HCEC 1CT (cell line): ENCODE data around the gene CDC42BPB.
"Not testable (repeated sequence)": the region's sequence is repeated elsewhere in the genome, so short reads cannot be mapped to it uniquely, and the experiment has no call there.

Experiments used
- DNase-seq: peaks from one replicate; pipeline ENCODE4 v3.0.0-alpha.2; 2017

CDC42BPB gene

DNA sequence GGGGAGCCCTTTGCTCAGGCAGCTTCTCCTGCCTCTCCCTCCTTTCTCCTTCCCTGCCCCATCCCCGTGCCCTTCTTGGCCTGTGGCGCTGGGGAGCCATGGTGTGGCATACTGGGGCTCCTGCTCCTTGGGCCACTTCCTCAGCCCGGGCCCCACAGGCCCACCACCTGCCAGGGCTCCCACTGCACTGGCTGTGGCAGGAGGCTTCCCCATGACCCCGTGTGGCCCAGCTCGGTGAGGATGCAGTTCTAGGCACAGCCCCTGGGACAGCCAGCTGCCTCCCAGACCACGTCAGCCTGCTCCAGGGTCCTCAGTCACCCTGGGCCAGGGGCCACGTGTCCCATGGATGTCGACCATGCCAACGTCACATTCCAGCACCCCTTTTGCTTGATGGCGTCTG is 147.9 kb downstream of the CDC42BPB start:
- no peak for DNase-seq

DNA sequence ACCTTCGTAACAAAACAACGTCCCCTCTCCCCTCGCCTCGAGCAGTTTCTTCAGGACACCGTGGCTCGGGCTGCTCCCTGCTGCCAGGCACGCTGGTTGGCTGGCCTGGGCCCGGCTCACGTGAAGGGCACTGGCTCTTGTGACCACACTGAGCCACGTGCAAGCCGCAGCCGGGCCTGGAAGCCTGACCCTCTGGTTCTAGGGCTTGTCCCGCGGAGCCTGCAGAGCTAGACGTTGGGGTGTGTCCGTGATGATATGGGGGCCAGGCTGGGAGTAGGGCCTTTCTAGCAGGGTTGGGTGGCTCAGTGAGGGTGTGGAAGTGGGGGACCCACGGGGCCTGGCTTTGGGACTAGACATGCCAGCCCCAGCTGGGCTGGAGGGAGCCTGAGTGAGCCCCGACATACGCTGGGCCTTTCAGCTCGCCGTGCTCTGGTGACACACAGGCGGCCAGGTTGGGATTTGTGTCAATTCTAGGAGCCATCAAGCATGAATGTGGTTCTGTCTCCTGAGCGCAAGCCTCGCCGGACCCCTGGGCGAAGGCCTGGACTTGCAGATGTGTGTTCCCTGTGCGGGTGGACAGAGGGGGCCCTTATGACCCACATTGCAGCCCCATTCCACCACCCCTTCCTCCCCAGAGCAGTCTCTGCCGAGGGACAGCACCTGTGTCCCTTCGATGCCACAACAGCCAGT is 148.4 kb downstream of the CDC42BPB start:
- no peak for DNase-seq

DNA sequence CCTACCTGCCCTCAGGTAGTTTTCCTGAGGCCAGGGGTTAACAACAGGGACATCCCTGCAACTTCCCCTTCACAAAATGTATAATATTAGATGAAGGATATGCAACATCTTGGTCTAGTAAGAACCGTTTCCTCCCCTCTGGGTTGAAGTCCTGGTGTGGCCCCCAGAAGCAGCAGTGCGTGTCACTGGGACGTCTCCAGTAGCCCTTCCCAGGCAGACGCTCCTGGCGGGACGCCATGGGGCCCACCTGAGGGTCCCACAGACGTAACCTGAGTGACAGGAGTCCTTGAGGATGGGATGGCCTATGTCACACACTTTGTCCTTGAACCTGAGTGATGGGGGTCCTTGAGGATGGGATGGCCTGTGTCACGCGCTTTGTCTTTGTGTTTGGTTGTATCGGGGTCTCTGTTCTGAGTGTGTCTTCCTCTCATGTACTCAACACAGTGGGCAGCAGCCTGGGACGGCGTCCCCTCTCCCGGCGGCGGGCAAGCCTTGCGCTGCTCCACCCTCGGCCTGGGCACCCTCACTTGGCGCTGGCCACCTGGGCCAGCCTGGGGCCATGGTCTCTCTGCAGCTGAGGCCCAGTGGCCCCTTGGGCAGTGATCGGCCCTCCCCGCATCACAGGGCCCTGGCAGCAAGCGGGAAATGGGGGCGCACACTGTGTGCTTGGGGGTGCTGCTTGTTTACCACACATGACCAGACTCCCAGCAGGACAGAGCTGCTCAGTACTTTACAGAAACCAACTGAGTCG is 149.2 kb downstream of the CDC42BPB start:
- no peak for DNase-seq

DNA sequence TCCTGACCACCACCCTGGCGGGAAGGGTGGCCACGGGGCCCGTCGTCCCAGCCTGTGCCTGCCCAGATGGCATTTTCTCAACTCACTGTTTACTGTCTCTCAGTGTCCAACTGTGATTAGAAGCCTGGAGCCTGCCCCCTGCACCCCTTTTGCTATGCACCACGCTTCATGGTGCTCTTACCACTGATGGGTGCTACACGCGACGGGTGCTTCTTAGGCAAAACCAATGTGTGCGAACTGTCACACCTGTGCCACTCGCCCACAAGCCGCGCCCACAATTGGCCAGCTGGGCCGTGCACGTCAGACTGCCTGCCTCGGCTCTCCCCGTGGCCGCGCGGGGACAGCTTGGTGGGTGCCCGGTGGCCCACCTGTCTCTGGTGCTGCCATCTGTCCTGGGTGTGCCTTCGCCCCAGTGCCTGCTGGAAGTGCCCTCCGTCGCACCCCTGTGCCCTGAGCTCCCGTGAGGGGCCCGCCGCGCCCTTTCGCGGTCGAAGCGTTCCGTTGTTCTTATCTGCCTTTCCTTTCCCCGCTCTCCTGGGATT is 150.0 kb downstream of the CDC42BPB start:
- no peak for DNase-seq

DNA sequence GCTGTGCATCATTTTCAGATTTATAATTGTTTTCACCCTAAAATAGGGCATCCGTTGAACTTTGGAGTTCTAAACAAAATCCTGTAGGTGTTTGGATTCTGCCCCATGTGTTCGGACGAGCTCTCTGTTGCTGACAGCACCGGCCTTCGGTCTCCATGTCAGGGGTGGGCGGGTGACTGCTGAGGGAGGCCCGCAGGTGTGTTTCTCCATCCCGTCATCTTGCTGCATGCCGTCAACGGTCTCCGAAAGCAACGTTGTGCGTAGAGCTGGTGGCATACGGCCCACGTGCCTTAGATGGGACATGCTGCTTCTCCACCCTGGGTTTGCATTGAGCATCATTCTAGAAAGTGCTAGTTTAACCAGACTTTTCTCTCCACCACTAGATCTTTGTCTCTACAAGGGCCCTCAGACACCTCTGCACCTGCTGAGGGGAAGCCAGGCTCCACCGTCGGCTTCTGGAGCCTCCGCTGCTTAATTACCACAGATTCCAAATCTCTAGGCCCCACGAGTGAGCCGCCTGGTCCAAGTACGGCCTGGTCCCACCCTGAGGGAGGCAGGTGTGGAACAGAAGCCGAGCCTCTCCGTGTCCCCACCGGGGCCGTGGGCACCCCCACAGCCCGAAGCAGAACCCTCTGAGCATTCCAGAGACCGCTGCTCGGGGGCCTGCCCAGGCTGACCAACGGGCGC is 150.6 kb downstream of the CDC42BPB start:
- DNase-seq = no peak

DNA sequence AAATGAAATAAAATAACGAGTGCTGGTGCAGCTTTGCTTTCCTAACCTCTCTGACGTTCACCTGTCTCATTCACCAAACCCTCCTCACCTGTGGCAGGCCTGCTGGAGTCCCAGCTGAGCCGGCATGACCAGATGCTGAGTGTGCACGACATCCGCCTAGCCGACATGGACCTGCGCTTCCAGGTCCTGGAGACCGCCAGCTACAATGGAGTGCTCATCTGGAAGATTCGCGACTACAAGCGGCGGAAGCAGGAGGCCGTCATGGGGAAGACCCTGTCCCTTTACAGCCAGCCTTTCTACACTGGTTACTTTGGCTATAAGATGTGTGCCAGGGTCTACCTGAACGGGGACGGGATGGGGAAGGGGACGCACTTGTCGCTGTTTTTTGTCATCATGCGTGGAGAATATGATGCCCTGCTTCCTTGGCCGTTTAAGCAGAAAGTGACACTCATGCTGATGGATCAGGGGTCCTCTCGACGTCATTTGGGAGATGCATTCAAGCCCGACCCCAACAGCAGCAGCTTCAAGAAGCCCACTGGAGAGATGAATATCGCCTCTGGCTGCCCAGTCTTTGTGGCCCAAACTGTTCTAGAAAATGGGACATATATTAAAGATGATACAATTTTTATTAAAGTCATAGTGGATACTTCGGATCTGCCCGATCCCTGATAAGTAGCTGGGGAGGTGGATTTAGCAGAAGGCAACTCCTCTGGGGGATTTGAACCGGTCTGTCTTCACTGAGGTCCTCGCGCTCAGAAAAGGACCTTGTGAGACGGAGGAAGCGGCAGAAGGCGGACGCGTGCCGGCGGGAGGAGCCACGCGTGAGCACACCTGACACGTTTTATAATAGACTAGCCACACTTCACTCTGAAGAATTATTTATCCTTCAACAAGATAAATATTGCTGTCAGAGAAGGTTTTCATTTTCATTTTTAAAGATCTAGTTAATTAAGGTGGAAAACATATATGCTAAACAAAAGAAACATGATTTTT is 151.9 kb downstream of the CDC42BPB start:
- DNase-seq = no peak

DNA sequence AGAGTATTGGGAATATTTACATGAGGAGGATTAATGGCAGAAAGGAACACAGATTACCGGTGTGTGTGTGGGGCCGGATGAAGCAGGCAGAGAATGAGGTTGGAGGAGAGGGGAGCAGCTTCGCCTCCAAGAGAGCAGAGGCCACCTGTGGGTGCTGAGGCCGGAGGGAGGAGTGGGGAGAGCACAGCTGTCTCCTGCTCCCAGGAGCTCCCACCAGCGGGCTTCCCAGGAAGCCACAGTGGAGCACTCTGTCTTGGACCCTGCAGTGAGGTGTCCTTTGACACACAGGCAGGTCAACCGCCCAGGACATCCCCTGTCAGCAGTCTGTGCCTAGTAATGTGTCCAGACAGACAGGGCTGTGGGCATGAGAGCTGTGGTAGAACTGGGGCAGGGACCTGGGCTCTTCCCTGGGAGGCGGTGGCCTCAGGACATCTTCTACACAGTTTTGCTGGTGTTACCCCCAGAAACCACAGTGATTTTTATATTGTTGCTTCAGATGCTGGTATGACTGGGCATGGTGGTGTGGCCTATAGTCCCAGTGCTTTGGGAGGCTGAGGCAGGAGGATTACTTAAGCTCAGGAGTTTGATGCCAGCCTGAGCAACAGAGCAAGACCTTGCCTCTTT is 153.3 kb downstream of the CDC42BPB start:
- DNase-seq = no peak

DNA sequence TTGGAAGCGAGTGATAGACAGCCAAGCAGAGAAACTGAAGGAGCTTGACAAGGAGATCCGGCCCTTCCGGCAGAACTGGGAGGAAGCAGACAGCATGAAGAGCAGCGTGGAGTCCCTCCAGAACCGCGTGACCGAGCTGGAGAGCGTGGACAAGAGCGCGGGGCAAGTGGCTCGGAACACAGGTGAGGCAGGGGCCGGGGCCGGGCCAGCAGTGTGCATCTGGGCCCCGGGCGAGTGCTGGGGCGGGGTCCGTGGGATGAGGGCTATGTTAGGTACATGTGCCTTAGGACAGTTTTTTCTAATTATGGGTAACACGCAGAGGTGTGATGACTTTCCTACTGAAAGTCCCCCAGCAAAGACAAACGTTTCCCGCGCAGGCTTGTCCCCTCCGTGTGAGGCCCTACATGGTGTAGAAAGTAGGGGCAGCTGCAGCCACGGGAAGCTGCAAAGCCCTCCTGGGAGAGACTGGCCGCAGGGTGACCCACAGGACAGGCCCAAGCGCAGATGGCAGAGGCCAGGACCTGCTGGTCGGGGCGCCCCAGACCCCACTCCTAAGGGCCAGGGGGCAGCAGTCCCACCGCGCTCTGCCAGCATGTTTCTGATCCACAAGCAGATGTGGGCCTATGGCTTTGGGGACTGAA is 154.0 kb downstream of the CDC42BPB start:
- DNase-seq = no peak

DNA sequence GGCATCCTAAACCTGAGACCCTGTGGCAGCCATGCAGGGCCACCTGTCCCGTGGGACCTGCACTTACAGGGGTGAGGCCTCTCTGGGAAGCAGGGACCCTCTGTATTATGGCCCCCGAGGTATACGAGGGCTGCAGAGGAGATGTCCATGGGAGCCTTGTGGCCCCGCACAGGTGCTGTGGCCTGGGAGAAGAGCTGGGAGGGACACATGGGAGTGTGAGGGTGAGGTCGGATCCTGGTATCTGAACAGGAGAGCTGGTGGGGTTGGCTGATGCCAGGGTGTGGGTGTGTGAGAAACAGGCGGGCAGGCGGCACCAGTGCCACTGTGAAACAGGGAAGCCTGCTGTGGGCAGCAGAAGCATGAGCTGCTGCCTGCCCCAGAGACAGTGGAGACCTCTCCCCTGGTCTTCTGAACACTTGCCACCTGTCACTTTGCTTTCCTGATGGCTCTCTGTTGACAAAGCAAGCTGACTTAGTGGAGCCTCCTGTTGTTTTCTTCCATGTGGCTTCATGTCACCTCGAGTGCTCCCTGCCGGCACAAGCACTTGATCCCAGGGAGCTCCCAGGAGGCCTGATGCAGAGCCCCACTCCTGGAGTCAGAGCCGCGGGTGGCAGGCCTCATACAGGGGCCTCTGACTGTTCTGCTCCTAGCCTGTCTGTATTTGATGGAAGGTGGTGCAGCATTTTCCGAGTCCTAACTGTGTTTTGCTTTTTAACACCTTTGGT is 154.7 kb downstream of the CDC42BPB start:
- no peak for DNase-seq

DNA sequence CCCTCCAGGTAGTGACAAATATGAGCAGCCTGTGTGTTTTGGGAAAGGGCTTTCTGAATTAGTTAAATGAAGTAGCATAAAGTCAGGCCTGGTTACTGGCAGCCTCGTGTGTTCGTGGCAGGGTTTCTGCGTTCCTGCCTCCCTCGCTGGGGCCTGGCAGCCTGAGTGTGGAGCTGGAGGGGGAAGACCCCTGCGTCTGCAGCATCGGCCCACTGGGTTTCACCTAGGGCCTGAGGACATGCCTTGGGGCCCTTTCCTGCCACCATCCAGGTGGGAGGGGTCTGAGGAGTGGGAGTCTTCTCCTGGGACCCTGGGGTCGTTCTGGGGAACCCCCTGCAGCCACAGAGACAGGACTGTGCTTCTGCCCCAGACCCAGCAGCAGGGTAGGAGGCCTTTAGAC is 155.3 kb downstream of the CDC42BPB start:
- DNase-seq = no peak

DNA sequence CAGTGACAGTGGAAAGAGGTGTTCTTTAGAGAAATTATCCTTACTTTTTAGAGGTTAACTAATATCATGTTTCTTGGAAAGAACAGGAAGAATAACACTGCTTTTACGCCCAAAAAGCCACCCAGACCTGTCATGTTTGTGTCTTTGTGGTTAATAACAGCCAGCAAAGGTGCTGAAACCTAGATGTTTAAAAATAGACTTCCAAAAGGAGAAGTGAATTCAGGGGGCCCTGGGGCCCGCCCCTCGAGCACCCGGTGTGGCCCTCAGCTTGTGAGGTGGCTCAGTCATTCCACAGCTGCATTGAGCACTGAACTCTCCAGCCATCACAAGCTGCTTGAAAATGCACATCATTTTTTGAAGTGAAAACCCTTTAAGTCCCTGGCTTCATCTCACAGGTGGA is 155.7 kb downstream of the CDC42BPB start:
- DNase-seq = no peak

DNA sequence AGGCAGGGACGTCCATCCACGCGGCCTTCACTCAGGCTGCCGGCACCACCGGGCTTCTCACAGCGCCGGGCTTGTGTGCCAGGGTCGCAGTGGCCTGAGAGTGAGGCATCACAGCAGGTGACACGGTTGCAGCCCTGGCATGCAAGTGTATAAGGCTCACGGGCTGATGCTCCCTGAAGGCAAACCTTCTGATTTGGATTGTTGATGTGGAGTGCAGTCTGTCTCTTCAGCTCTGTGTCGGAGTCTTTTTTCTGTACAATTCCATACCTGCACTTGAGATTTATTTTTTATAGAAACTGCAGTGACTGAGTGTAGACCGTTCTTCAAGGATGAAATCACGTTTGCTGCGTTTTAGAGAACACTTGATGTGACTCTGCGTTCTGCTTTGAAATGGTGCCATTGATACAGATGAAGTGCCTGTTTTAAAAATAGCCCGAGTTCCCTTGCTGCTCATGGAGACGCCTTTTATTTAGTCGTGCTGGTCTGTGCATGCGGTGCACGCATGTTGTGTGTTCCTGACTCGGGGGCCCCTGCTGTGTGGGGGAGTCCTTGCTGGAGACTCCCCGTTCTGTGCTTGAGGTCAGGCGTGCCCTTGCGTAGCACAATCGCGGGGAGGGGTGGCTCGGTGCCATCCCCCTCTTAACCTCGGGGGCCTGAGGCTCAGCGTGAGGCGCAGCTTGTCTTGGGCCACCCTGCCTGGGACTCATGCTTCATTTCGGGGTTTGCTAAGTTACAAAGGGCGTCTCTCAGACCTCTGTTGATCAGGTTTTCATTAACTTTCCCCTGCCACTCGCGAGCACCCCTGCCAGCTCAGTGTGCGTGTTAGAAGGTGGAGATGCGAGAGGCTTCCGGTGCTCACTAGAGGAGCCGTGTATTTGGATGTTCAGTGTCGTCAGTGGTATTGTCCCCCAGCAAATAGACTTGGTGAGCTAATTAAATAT is 156.4 kb downstream of the CDC42BPB start:
- no peak for DNase-seq

DNA sequence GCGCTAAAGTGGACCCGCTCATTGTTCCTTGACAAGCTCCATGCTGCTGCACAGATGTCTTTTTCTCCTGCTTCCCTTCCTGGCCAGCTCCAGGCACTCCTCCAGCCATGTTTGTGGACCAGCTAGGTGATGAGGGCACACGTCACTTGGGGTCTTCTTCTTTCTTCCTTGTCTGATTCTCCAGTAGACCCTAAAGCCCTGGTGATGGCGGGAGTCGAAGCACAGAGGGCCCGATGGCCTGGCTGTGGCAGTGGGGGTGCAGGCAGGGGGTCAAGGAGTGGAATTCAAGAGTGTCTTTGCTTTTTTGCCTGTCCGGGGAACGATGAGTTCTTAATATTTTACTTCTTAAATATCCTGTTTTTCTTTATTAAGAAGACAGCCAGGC is 157.8 kb downstream of the CDC42BPB start:
- no peak for DNase-seq

DNA sequence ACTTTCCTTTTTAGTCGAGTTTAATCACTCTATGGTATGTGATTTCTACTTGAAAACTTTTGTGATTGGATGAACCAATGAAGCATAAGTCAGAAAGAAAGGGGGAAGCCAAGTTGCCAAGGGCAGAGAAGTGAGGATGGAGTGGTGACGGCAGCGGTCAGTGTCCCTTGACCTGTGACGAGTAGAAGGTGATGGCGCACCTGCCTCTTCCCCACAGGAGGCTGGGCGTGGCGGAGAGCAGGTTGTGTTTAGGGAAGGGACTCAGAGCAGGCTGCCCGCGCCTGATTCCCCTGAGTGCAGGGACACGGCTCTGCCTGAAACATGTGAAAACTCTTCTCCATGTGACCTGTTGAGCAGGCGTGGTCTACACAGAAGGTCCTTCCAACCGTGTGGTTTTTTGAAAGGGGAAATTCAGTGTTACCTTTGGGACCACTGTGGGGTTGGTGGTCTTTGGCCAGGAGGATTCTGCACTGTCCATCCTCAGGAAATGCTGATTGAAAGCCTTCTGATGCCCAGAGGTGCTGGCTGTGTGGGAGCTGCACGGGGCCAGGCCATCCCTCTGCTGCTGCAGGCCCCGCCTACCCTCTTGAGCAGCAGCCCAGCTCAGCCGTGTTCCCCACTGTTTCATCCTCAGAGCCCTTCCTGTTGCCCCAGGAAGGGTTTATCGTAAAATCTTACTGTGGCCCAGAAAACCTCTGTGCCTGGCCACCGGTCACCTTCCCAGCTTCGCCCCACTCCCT is 158.4 kb downstream of the CDC42BPB start:
- DNase-seq = no peak

DNA sequence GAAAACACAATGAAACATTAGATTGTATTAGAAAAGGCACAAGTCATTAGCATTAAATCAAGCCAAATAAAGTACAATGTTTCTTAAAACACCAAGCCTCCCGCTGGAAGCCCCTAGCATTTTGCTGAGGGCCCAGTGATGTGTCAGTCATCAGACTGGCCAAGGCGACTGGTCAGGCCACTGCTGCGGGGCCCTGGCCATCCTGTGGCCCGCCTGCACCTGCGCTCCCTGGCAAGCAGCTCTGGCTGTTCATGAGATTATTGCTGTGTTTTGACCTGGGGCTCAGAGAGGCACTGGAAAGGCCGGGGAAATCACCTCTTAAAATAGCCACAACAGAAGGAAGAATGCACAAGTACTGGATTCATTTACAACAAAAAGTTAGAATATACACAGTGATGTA is 159.1 kb downstream of the CDC42BPB start:
- no peak for DNase-seq

DNA sequence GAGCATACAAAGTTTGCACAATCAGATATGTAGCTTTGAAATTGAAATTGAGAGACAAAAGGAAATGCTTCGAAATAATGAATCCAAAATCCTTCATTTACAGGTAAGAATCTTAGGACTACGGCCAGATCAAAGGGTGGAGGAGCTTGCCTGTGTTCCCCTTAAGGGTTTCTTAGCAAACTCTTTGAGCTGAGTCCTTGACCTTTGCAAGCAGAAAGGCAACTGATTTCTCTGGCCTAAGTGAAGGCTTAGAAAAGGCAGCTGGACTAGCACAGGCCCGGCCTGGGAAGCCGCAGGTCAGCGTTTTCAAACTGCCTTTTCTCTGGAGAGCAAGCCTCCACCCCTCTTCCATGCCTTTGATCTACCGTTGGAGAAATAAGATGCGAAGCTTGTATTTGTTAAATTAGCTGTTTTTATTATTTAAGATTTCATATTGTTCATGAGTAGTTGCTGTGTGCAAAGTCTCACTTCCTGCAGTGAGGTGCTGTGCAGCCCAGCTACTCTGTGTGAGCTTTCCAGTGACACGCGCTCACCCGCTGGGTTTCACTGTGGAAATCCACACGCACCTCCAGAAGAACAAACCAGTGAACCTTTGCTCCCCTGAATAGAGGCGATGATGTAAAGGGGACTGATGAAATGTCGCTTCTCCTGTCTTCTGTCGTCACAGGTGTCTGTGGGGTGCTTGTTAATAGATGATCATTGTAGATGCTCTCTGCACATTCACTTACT is 159.9 kb downstream of the CDC42BPB start:
- DNase-seq = no peak

DNA sequence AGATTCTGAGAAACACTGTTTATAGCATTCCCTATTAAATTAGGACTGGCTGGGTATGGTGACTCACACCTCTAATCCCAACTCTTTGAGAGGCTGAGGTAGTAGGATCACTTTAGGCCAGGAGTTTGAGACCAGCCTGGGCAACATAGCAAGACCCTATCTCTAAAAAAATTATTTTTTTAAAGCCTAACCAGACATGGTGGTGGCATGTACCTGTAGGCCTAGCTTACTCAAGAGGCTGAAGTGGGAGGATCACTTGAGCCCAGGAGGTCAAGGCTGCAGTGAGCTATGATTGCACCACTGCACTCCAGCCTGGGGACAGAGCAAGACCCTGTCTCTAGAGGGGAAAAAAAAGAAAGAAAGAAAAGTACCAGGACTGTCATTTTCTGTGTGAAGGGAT is 160.6 kb downstream of the CDC42BPB start:
- not testable (repeated sequence) for DNase-seq

DNA sequence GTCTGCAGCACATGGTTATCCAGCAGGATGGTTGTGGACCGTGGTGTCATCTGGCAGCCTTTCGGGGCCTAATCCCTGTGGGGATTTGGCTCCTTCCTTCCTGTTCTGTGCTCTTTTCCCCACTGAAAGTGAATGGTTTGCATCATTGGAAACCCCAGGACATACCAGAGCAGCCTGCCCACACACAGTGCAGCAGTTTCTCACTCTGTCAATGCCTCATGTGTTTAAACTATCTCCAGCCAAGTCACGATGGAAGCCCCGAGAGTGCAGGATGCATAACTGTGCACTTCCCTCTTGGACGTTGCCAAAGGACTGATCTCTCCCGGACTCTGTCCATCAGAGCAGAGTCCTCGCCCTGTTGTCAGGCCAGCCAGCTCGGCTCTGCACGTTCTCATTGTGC is 163.9 kb downstream of the CDC42BPB start:
- DNase-seq = peak; percentile 72
